NCI-H345 (cell line): ENCODE results near the gene HJURP.
"Not testable (repeated sequence)": the region's sequence is repeated elsewhere in the genome, so short reads cannot be mapped to it uniquely, and the experiment has no call there.

Source experiments
- DNase-seq: peaks from one replicate; lab custom pipeline; 2025; lab: John Stamatoyannopoulos, UW

Gene HJURP, protein sequence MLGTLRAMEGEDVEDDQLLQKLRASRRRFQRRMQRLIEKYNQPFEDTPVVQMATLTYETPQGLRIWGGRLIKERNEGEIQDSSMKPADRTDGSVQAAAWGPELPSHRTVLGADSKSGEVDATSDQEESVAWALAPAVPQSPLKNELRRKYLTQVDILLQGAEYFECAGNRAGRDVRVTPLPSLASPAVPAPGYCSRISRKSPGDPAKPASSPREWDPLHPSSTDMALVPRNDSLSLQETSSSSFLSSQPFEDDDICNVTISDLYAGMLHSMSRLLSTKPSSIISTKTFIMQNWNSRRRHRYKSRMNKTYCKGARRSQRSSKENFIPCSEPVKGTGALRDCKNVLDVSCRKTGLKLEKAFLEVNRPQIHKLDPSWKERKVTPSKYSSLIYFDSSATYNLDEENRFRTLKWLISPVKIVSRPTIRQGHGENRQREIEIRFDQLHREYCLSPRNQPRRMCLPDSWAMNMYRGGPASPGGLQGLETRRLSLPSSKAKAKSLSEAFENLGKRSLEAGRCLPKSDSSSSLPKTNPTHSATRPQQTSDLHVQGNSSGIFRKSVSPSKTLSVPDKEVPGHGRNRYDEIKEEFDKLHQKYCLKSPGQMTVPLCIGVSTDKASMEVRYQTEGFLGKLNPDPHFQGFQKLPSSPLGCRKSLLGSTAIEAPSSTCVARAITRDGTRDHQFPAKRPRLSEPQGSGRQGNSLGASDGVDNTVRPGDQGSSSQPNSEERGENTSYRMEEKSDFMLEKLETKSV

GRCh38 chr2:233854241-233854981 is at the start of gene HJURP:
TSS of gene HJURP (minus strand) at chr2:233854535. CDS start at chr2:233854500, 35 bp downstream.
- peak; percentile 98 for DNase-seq

- no peak for DNase-seq
These were observed 47.5 kb upstream of the HJURP start for GRCh38 chr2:233901884-233902283.

- no peak for DNase-seq
These were observed 47.0 kb upstream of the HJURP start for GRCh38 chr2:233901367-233901766.

- not testable (repeated sequence) for DNase-seq
These were observed 41.9 kb upstream of the HJURP start for GRCh38 chr2:233896253-233896652.

- DNase-seq = no peak
These were observed 38.5 kb upstream of the HJURP start for GRCh38 chr2:233892793-233893192.

DNA sequence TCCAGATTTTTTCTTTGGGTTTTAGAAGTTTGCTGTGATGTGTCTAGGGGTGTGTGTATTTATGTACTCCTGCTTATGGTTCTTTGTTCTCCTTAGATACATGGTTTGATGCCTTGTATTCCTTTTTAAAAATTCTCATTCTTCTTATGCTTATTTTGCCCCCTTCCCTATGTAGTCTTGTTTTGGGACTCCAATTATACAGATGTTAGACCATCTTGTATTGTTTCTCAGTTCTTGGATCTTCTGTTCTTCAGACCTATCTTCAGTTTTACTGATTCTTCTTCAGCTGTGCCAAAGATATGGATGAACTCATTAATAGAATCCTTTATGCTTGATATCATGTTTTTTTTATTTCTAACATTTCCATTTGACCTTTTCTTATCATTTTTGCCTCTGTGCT is 28.0 kb upstream of the HJURP start:
- DNase-seq = no peak

- DNase-seq = not testable (repeated sequence)
These were observed 17.8 kb upstream of the HJURP start for GRCh38 chr2:233872125-233872524.

DNA sequence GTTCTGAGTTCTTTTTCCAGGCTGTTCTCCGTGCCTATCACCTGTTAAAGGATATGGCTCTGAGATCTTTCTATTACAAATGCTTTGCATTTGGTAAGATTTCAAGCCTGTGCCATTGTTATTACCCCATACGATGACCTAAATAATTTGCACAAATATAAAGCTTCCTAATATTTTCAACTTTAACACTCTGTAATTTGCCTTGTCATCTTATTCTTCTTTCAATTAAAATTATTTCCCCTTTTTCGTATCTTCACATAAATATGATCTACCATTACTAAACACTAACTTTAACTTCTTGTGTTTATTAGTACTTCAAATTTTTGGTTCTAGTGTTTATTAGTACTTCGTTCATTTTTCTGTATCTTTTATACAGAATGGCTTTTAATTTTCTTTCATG is 17.1 kb upstream of the HJURP start:
- DNase-seq = no peak

DNA sequence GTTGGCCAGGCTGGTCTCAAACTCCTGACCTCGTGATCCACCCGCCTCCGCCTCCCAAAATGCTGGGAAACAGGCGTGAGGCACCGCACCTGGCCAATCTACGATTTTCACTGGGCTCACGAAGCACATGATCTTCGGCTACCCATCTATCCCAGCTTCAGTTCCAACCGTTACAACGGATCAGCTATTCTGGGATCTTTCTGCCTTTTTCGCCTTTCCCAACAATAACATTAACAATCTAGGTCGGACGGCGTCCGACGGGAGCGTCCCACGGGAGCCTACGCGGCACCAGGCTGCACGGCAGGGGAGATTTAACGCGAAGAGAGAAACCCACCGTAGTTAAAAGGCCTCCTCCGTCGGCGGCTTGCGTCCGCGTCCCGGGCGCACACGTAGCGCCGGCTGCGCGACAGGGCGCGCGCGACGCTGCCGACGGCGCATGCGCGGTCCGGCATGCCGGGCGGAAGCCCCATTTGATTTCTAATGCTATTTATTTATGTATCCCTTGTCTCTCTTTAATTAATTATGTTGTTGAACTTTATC is 13.7 kb upstream of the HJURP start, which contains the start of gene MSL3B:
Gene MSL3B, minus strand, starts transcription at position 394 of the 540 bp plus-strand sequence.
- DNase-seq = peak; percentile 79

DNA sequence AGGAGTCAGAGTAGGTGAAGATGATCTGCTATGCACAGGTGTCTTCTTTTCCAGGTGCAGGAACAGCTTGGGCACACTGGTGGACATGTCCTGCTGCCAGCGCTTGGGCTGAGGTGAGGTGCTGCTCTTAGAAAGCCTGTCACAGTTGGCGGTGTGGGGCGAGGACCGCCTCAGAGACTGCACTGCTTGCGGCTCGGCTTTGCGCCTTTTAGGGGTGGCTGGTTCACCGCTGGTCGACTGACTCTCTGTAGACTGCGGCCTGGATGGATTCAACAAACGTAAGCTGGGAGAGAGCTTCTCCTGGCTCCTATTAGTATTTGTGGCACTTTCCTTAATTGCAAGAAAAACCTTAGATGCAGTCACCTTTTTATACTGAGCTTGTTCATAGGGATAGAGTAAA is 12.1 kb upstream of the HJURP start:
- DNase-seq = no peak

- DNase-seq = no peak
These were observed 11.5 kb upstream of the HJURP start for GRCh38 chr2:233865838-233866237.

DNA sequence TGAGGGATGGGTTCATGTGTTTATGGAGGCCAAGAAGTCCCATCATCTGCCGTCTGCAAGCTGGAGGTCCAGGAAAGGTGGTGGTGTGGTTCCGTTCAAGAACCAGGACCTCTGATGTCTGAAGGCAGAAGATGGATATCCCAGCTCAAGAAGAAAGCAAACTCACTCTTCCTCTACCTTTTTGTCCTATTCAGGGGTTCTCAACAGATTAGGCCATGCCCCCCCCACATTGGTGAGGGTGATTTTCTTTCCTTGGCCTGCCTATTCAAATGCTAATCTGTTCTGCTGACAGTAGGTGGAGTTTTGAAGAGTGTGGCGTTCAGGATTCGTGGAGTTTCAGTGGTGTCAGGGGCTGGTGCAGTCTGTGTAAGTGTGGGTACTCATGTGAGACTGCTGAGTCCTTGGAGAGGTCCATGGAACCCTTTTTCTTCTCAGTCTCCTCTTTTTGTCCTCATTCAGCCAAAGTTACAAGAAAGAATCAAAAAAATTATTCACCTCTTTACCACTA is 8.0 kb upstream of the HJURP start:
- DNase-seq = no peak

- no peak for DNase-seq
These were observed 4.0 kb upstream of the HJURP start for GRCh38 chr2:233858331-233858730.

GRCh38 chr2:233857511-233858141 is 3.3 kb upstream of the HJURP start:
- DNase-seq = no peak

DNA sequence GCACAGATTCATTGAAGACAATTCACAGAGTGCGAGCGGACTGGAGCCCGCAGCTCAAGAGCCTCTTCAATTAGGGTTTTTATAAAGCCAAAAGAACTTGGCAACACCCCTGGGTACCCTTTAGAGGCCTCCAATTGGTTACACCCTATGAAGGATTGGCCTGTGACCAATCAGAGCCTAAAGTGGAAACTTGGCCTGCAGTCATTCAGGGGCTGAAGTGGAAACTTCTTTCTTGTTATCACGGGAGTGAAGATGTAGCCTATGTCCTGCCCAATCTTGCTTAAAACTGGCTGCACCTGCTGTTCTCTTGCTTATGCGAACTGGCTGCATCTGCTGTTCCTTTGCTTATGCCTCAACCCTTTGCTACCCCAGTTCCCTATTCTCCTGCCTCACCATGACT is 1.8 kb upstream of the HJURP start:
- no peak for DNase-seq

DNA sequence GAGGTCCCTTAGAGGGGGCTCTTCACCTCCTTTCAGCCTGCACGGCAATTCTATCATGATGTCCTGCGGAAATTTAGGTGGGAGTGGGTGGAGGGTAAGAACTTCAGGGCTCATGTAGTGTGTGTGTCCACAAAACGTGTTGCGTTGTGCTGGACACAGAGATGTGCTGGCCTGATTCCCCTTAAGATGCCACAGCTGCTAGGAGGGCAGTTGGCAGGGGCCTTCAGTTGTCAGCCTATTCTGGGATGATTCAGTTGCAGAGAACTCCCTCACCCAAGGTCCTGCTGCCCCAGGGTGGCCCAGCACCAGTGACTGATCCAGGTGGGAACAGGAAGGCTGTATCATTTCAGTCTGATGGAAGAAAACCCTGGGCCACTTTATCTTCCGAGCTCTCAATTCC is 1.0 kb upstream of the HJURP start:
- DNase-seq = no peak

- no peak for DNase-seq
These were observed 473 bp downstream of the HJURP start for GRCh38 chr2:233853883-233854240.

- DNase-seq = no peak
These were observed 982 bp downstream of the HJURP start for GRCh38 chr2:233853353-233853752.

- no peak for DNase-seq
These were observed 2.3 kb downstream of the HJURP start for GRCh38 chr2:233852056-233852455.

DNA sequence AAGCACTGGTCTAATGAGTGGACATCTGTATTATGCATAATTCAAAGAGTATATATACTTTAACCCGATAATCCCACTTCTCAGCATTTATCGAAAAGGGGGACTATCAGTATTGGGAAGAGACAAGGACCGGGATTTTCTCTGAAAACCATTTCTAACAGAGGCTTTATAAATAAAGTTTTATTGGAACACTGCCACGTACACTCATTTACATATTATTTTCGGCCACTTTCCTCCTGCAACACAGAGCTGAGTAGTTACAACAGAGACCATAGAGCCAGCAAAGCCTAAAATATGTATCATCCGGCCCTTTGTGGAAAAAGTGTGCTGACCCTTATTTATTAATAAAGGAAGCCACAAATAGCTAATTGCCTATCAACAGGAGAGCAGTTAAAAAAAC is 3.2 kb downstream of the HJURP start:
- DNase-seq = no peak

DNA sequence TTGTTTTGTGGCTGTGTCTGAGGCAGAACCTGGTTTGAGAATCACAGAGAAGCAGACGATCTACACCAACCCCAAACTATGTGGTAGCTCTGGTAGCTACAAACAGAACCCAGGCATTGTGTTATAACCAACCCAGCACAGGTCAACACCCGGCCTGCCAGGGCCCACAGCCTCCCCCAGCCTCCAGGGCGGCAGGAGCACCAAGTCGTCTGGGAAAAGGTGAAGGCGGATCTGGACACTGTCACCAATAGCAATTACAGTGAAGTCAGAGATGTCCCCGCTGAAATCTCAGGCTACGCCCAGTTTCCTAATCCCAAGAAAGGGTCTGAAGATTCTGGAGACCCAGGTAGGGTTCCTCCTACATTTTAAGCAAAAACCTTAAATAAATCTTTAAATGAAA is 3.6 kb downstream of the HJURP start:
- DNase-seq = no peak
